Epithelial cell of esophagus (primary cell): ENCODE measurements around the gene OLA1.

ENCODE experiments used
- DNase-seq: peaks from one replicate; pipeline ENCODE4 v3.0.0; 2010; ENCODE audit warnings: low read depth
- H3K4me3 ChIP-seq: 2 replicates; pipeline ENCODE4 v1.5.1; 2011; ENCODE audit warnings: mild to moderate bottlenecking, low read length, control low read depth
- TF ChIP-seq, protein P1 (sequence below): IDR thresholded peaks from 2 replicates; pipeline ENCODE4 v1.5.1; 2011; ENCODE audit warnings: low read depth, mild to moderate bottlenecking, low read length, control low read depth, inconsistent platforms; ENCODE audit not compliant: insufficient read depth; ENCODE audit errors: missing control alignments

Gene OLA1

DNA sequence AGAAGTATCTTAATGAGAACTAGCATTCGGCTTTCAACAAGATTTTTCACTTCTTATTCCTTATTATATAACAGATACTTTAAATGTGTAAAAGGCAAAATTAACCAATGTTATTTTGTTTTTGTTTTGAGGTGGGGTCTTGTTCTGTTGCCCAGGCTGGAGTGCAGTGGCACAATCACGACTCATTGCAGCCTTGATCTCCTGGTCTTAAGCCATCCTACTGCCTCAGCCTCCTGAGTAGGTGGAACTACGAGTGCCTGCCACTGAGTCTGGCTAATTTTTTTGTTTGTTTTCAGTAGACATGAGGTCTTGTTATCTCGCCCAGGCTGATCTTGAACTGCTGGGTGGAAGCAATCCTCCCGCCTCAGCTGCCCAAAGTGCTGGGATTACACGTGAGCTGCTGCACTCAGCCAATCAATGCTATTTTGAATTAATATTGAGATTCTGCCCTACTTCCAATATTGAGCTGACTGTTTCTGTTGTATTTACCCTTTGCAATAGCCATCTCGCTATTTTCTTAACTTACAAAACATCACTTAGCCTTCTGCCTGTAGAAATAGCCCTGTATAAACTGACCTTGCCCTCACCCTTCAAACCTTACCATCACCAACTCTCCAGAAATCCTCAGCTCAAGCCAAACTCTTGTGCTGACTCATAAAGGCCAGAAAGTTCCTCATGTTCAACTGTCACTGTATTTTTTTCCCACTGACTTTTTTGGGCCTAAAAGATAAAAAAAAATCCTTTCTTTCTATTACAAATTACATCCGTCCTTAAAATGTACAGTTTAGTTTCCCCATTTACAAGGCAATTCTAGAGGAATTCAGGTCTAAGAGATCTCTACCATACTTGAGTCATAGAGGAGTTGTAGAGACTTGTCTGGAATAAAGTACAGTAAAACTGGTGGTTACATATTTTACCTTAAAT, 94.3 kb downstream of the OLA1 start:
- TF ChIP-seq, protein P1, sequence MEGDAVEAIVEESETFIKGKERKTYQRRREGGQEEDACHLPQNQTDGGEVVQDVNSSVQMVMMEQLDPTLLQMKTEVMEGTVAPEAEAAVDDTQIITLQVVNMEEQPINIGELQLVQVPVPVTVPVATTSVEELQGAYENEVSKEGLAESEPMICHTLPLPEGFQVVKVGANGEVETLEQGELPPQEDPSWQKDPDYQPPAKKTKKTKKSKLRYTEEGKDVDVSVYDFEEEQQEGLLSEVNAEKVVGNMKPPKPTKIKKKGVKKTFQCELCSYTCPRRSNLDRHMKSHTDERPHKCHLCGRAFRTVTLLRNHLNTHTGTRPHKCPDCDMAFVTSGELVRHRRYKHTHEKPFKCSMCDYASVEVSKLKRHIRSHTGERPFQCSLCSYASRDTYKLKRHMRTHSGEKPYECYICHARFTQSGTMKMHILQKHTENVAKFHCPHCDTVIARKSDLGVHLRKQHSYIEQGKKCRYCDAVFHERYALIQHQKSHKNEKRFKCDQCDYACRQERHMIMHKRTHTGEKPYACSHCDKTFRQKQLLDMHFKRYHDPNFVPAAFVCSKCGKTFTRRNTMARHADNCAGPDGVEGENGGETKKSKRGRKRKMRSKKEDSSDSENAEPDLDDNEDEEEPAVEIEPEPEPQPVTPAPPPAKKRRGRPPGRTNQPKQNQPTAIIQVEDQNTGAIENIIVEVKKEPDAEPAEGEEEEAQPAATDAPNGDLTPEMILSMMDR = no peak
- DNase-seq = peak; percentile 59
- H3K4me3 ChIP-seq = no peak overlapping the region

DNA sequence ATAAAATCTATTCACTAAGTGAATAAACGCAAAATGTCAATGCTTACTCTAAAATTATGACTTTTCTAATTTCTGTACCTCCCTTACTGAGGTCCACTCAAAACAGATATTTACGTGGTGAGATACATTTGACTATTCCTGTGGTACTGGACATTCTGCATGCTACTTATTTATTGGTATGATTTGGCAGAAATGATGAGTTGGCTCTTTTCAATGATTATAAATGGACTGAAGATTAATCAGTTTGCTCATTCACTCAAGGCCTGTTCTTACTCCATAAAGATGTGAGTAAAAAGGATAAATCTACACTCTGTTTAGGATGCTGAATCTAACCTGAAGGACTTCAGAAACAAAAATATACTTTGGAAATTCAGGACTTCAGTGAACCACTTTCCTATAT, 98.8 kb downstream of the OLA1 start:
- TF ChIP-seq, protein P1 = no peak
- no peak for DNase-seq
- no peak overlapping the region for H3K4me3 ChIP-seq

DNA sequence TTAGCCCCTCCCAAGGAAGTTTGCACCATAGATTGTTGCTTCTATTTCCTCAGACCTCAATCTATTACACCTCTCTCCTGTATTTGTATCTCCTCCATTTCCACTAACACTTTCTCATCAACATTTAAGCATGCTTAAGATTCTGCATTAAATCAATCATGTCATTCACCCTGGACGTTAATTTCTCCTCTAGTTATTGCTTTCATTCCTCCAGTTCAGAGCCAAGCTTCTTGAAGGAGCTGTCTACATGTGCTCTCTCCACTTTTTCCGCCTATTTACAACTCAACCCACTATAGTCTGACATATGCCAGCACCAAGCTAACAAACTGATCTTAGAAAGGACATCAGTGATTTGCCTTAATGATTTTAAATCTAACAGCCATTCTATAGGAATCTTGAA, 99.5 kb downstream of the OLA1 start:
- DNase-seq = no peak
- H3K4me3 ChIP-seq = no peak overlapping the region
- TF ChIP-seq, protein P1 = no peak

DNA sequence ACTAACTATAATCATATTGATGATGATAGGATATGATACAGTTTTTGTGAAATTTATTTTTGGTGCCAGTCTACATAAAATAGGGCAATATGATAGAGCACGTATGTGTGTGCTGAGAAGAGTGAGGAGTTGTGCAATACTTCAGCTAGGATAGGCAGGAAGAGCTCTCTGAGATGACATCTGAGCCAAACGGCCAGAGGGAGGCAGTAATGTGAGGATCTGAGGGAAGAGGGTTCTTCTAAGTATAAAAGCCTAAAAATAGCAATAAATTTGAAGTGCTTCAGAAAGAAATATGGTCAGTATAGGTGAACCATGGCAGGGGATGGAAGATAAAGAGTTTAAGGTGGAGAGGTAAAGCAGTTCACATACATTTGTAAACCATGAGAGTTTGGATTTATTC, 102.5 kb downstream of the OLA1 start:
- DNase-seq = peak; percentile 29
- TF ChIP-seq, protein P1 = peak; percentile 20
- H3K4me3 ChIP-seq = no peak overlapping the region

DNA sequence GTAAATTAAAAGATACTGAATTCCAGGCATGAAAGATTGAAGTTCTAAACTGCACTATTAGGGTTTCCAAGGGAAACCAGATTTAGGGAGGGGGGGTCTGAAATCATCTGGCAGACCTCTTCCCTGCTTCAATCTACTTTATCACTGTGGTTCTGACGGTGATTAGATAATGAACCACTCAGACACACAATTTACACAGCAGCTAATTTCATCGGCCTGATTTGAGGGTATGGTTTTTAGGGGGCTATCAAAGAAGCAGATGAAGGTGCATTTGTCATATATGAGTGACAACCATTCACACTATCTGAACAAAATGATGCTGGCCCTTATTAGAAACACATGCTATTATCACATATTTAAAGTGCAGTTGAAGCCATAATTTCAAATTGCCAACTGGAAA, 106.0 kb downstream of the OLA1 start:
- H3K4me3 ChIP-seq = no peak overlapping the region
- TF ChIP-seq, protein P1 = no peak
- DNase-seq = no peak

DNA sequence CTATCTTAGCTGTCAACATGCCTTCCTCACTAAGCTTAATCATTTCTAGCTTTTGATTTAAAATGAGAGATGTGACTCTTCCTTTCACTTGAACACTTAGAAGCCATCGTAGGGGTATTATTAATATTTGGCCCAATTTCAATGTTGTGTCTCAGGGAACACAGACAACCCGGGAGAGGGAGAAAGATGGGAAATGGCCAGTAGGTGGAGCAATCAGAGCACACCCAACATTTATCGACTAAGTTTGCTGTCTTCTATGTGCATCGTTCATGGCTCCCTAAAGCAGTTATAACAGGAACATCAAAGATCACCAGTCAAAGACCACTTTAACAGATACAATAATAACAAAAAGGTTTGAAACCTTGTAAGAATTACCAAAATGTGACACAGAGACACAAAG, 110.2 kb downstream of the OLA1 start:
- DNase-seq = peak; percentile 20
- no peak overlapping the region for H3K4me3 ChIP-seq
- TF ChIP-seq, protein P1 = no peak

DNA sequence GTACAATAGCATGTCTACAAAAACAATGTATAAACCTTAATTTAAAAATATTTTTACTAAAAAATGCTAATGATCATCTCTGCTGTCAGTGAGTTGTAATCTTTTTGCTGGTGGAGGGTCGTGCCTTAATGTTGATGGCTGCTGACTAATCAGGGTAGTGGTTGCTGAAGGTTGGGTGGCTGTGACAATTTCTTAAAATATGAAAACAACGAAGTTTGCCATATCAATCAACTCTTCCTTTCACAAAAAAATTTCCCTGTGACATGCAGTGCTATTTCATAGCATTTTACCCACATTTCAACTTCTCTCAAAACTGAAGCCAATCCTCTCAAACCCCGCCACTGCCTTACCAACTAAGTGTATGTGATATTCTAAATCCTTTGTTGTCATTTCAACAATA, 112.4 kb downstream of the OLA1 start:
- H3K4me3 ChIP-seq = no peak overlapping the region
- TF ChIP-seq, protein P1 = no peak
- no peak for DNase-seq
